H9 (cell line): Measurements from ENCODE around the gene NCEH1. TPM values are rescaled to one million over a fixed set of nuclear protein-coding genes. Genes with fewer than 3 reads are reported as not detected.

ENCODE experiments used
- DNase-seq: peaks from one replicate; pipeline ENCODE4 v3.0.0-alpha.2; 2017
- H2AFZ ChIP-seq: one replicate; pipeline ENCODE4 v1.6.1; 2013; ENCODE audit warnings: mild to moderate bottlenecking, low read length, control low read depth, moderate library complexity
- H2AK5ac ChIP-seq: 2 replicates; pipeline ENCODE4 v1.6.1; 2013; ENCODE audit warnings: low read length, control low read depth, mixed read lengths; ENCODE audit not compliant: insufficient read length
- H2BK120ac ChIP-seq: one replicate; pipeline ENCODE4 v1.6.1; 2013; ENCODE audit warnings: low read depth, mild to moderate bottlenecking, low read length, control low read depth, inconsistent platforms; ENCODE audit not compliant: poor library complexity, severe bottlenecking
- H2BK12ac ChIP-seq: 2 replicates; pipeline ENCODE4 v1.6.1; 2013; ENCODE audit warnings: low read length, control low read depth, mixed read lengths, low read depth; ENCODE audit not compliant: insufficient read length
- H2BK15ac ChIP-seq: 2 replicates; pipeline ENCODE4 v1.6.1; 2013; ENCODE audit warnings: low read depth, low read length, control low read depth
- H2BK20ac ChIP-seq: one replicate; pipeline ENCODE4 v1.6.1; 2013; ENCODE audit warnings: low read depth, mild to moderate bottlenecking, low read length, control low read depth, inconsistent platforms; ENCODE audit not compliant: poor library complexity, severe bottlenecking
- H2BK5ac ChIP-seq: 2 replicates; pipeline ENCODE4 v1.6.1; 2013; ENCODE audit warnings: low read length, control low read depth, mixed read lengths; ENCODE audit not compliant: insufficient read length
- H3K14ac ChIP-seq: 2 replicates; pipeline ENCODE4 v1.6.1; 2013; ENCODE audit warnings: low read length, control low read depth; ENCODE audit not compliant: insufficient read depth
- H3K18ac ChIP-seq: 2 replicates; pipeline ENCODE4 v1.6.1; 2013; ENCODE audit warnings: low read depth, mild to moderate bottlenecking, mixed read lengths, low read length, control low read depth; ENCODE audit not compliant: insufficient read length
- H3K23ac ChIP-seq: 2 replicates; pipeline ENCODE4 v1.6.1; 2013; ENCODE audit warnings: low read length, control low read depth, mixed read lengths, low read depth; ENCODE audit not compliant: insufficient read length
- H3K23me2 ChIP-seq: 2 replicates; pipeline ENCODE4 v1.6.1; 2013; ENCODE audit warnings: low read depth, mild to moderate bottlenecking, mixed read lengths, low read length, control low read depth; ENCODE audit not compliant: insufficient read length, poor library complexity, severe bottlenecking
- H3K27ac ChIP-seq: 2 replicates; pipeline ENCODE4 v1.5.1; 2013; ENCODE audit warnings: low read length, control low read depth, mixed read lengths, low read depth; ENCODE audit not compliant: insufficient read length
- H3K27me3 ChIP-seq: 2 replicates; pipeline ENCODE4 v1.6.1; 2013; ENCODE audit warnings: low read length, control low read depth, inconsistent platforms; ENCODE audit not compliant: insufficient read depth
- H3K4ac ChIP-seq: 2 replicates; pipeline ENCODE4 v1.6.1; 2013; ENCODE audit warnings: low read depth, mild to moderate bottlenecking, control low read depth, inconsistent platforms, low read length, moderate library complexity
- H3K4me1 ChIP-seq: 2 replicates; pipeline ENCODE4 v1.6.1; 2013; ENCODE audit warnings: low read length, control low read depth, inconsistent platforms; ENCODE audit not compliant: insufficient read depth
- H3K4me2 ChIP-seq: 2 replicates; pipeline ENCODE4 v1.6.1; 2013; ENCODE audit warnings: low read length, control low read depth, mixed read lengths; ENCODE audit not compliant: insufficient read length, insufficient read depth
- H3K56ac ChIP-seq: 2 replicates; pipeline ENCODE4 v1.6.1; 2013; ENCODE audit warnings: low read depth, mild to moderate bottlenecking, mixed read lengths, low read length, control low read depth; ENCODE audit not compliant: insufficient read length
- H3K79me1 ChIP-seq: 2 replicates; pipeline ENCODE4 v1.6.1; 2013; ENCODE audit warnings: low read depth, mild to moderate bottlenecking, moderate library complexity, low read length, control low read depth, inconsistent platforms; ENCODE audit not compliant: insufficient read depth, poor library complexity, severe bottlenecking
- H3K79me2 ChIP-seq: 2 replicates; pipeline ENCODE4 v1.6.1; 2013; ENCODE audit warnings: low read length, control low read depth, inconsistent platforms; ENCODE audit not compliant: insufficient read depth
- H3K9ac ChIP-seq: 2 replicates; pipeline ENCODE4 v1.6.1; 2013; ENCODE audit warnings: low read length, control low read depth, mixed read lengths; ENCODE audit not compliant: insufficient read length; ENCODE audit errors: extremely low read depth
- H3K9me3 ChIP-seq: one replicate; pipeline ENCODE4 v1.6.1; 2013; ENCODE audit warnings: low read depth, low read length, inconsistent platforms; ENCODE audit not compliant: control insufficient read depth
- H3T11ph ChIP-seq: one replicate; pipeline ENCODE4 v1.6.1; 2013; ENCODE audit warnings: mild to moderate bottlenecking, low read length, control low read depth, inconsistent platforms
- H4K20me1 ChIP-seq: one replicate; pipeline ENCODE4 v1.6.1; 2013; ENCODE audit not compliant: control insufficient read depth, insufficient read length, insufficient read depth
- H4K5ac ChIP-seq: 2 replicates; pipeline ENCODE4 v1.6.1; 2013; ENCODE audit warnings: low read depth, mild to moderate bottlenecking, mixed read lengths, low read length, control low read depth; ENCODE audit not compliant: insufficient read length
- H4K8ac ChIP-seq: replicated peaks from 2 replicates; pipeline ENCODE4 v1.6.1; 2013; ENCODE audit warnings: low read length, control low read depth, mixed read lengths, low read depth; ENCODE audit not compliant: insufficient read length
- H4K91ac ChIP-seq: 2 replicates; pipeline ENCODE4 v1.6.1; 2013; ENCODE audit warnings: low read depth, mild to moderate bottlenecking, moderate library complexity, mixed read lengths, low read length, control low read depth; ENCODE audit not compliant: insufficient read length
- H3K27ac Mint-ChIP-seq, 3 experiments: 2 replicates in 2 of 3; 3 replicates in 1 of 3; pipeline ENCODE4 v1.8.0; 2020 to 2021; ENCODE audit warnings: mixed read lengths in 3 of 3, mild to moderate bottlenecking in 1 of 3, moderate library complexity in 1 of 3
- H3K27me3 Mint-ChIP-seq: 2 replicates; pipeline ENCODE4 v1.8.0; 2021; ENCODE audit warnings: low read depth, mild to moderate bottlenecking, moderate library complexity, mixed read lengths
- H3K36me3 Mint-ChIP-seq, 3 experiments: 2 replicates in 2 of 3; 3 replicates in 1 of 3; pipeline ENCODE4 v1.8.0; 2020 to 2021; ENCODE audit warnings: low read depth in 3 of 3, mixed read lengths in 3 of 3; ENCODE audit not compliant: insufficient read depth in 1 of 3
- H3K4me1 Mint-ChIP-seq, 2 experiments: 2 replicates each; pipeline ENCODE4 v1.8.0; 2020; ENCODE audit warnings: mixed read lengths in 2 of 2
- H3K4me3 Mint-ChIP-seq, 2 experiments: 2 replicates in 1 of 2; 3 replicates in 1 of 2; pipeline ENCODE4 v1.8.0; 2020 to 2021; ENCODE audit warnings: mild to moderate bottlenecking in 2 of 2, mixed read lengths in 2 of 2, moderate library complexity in 1 of 2
- H3K9me3 Mint-ChIP-seq, 2 experiments: 2 replicates in 1 of 2; 3 replicates in 1 of 2; pipeline ENCODE4 v1.8.0; 2020; ENCODE audit warnings: mild to moderate bottlenecking in 2 of 2, mixed read lengths in 2 of 2, moderate library complexity in 1 of 2
- CTCF ChIP-seq: fragments of 200-600 bp; sonication (generic); conservative IDR thresholded peaks from 3 replicates; pipeline ENCODE4 v1.8.0; 2021; ENCODE audit warnings: antibody characterized with exemption, mild to moderate bottlenecking
- WGBS: extraction: QIAGEN DNeasy Blood & Tissue Kit; methylation state at CpG from one replicate; pipeline ENCODE4 v1.1.7; 2013; ENCODE audit warnings: missing lambda C conversion rate, low lambda C conversion rate, mixed read lengths; ENCODE audit not compliant: insufficient read length; ENCODE audit errors: extremely low coverage; 5-methylcytosine and 5-hydroxymethylcytosine counted together
- total RNA-seq: library from RNA; stranded (reverse); gene quantifications from 2 replicates; pipeline ENCODE4 v1.2.1, GENCODE V29; 2021

Gene NCEH1
- total RNA-seq, 1 experiment from 2014 or later: 2.3 TPM

- Histone ChIP-seq H3K27me3 (no peaks in the 10 kb centered on the region), H3K4me2 (no peak overlapping the region), H4K8ac (no peak overlapping the region), H3K9ac (no peak overlapping the region), H3K9me3 (no peaks in the 10 kb centered on the region), H4K20me1 (no peaks in the 10 kb centered on the region), H3K23me2 (no peaks in the 10 kb centered on the region), H2BK5ac (no peak overlapping the region), H2AFZ (no peak overlapping the region), H3T11ph (no peak overlapping the region), H2BK15ac (no peak overlapping the region), H3K79me2 (no peaks in the 10 kb centered on the region), H3K4ac (no peak overlapping the region), H3K56ac (no peak overlapping the region), H2BK120ac (no peak overlapping the region), H4K91ac (no peak overlapping the region), H3K4me1 (no peaks in the 10 kb centered on the region; the same call in 1 of the 2 replicates), H4K5ac (no peak overlapping the region), H3K14ac (no peak overlapping the region), H2AK5ac (no peak overlapping the region), H3K79me1 (no peaks in the 10 kb centered on the region), H2BK12ac (no peak overlapping the region), H3K27ac (no peak overlapping the region), H2BK20ac (no peak overlapping the region), H3K23ac (no peak overlapping the region), H3K18ac (no peak overlapping the region)
- Mint-ChIP-seq H3K9me3 (no peaks in the 10 kb centered on the region; a peak in 1 of 5 replicates), H3K36me3 (peaks cover 0 to 1% (median 0%) of the 10 kb centered on the region in 3 experiments; a peak in 1 of 7 replicates), H3K27ac (peak overlapping the region in 1 of 3 experiments; percentile 22; a peak in 1 of 7 replicates), H3K4me3 (no peak overlapping the region), H3K27me3 (no peaks in the 10 kb centered on the region), H3K4me1 (peaks cover 13% of the 10 kb centered on the region in 2 experiments)
- no CpG with 5 or more reads among the region's 10 CpGs for WGBS
- DNase-seq: no peak
- peak; percentile 82 for TF ChIP-seq CTCF
Observed at GRCh38 chr3:172622916-172623700, 87.8 kb downstream of the NCEH1 start.
